ENCODE results near the gene CCDC190. TPM values are rescaled to one million over a fixed set of nuclear protein-coding genes. Genes with fewer than 3 reads are reported as not detected.

The CCDC190 gene
- total and polyA plus RNA-seq, 8 donors = 0.22 to 2.1 (median 0.65) TPM

- no peak for TF ChIP-seq CTCF (IDR thresholded peaks at IDR 0.05)
- Histone ChIP-seq H3K27me3 (no peaks in the 10 kb centered on the region), H3K36me3 (no peaks in the 10 kb centered on the region), H3K27ac (no peak overlapping the region), H3K9me3 (no peaks in the 10 kb centered on the region), H3K4me3 (no peak overlapping the region), H3K4me1 (no peaks in the 10 kb centered on the region)
- intact Hi-C loops (cut with DNase I) = loop anchor here in 1 of 2 donors (10.0 kb wide), 1 partner anchor 319 kb away; no protein-coding TSS in a partner anchor
- peak; percentile 22 for ATAC-seq
- DNase-seq = no peak
Observed at GRCh38 chr1:162856260-162856659, 4.7 kb downstream of the CCDC190 start.

GRCh38 chr1:162855461-162856150 lies 5.4 kb downstream of the CCDC190 start:
- no peak for DNase-seq
- intact Hi-C loops (cut with DNase I) = loop anchor here in 1 of 2 donors (10.0 kb wide), 1 partner anchor 319 kb away; no protein-coding TSS in a partner anchor
- no peak for TF ChIP-seq CTCF (IDR thresholded peaks at IDR 0.05)
- no peak overlapping the region for H3K27ac ChIP-seq
- no peaks in the 10 kb centered on the region for H3K9me3 ChIP-seq
- ATAC-seq = no peak
- no peaks in the 10 kb centered on the region for H3K4me1 ChIP-seq
- no peaks in the 10 kb centered on the region for H3K36me3 ChIP-seq
- no peaks in the 10 kb centered on the region for H3K27me3 ChIP-seq
- H3K4me3 ChIP-seq = no peak overlapping the region

- peak; percentile 58 to 59 for TF ChIP-seq CTCF (IDR thresholded peaks at IDR 0.05)
- intact Hi-C loops (cut with DNase I) = loop anchor here in 1 of 2 donors (5.0 to 10.0 kb wide), 2 partner anchors 320 to 463 kb away; no protein-coding TSS in a partner anchor
- Histone ChIP-seq H3K4me3 (no peak overlapping the region), H3K27ac (no peak overlapping the region), H3K4me1 (no peaks in the 10 kb centered on the region), H3K36me3 (no peaks in the 10 kb centered on the region), H3K9me3 (no peaks in the 10 kb centered on the region), H3K27me3 (no peaks in the 10 kb centered on the region)
- peak; percentile 88 for ATAC-seq
- DNase-seq = peak in 3 of 4 donors; percentile 36 to 63 (median 52)
Observed at GRCh38 chr1:162854245-162854882, 6.6 kb downstream of the CCDC190 start.

GRCh38 chr1:162851341-162851740 lies 9.6 kb downstream of the CCDC190 start:
- intact Hi-C loops (cut with DNase I) = loop anchor here in 1 of 2 donors (5.0 to 10.0 kb wide), 2 partner anchors 323 to 466 kb away; no protein-coding TSS in a partner anchor
- Histone ChIP-seq H3K9me3 (no peaks in the 10 kb centered on the region), H3K27me3 (no peaks in the 10 kb centered on the region), H3K36me3 (no peaks in the 10 kb centered on the region), H3K4me3 (no peak overlapping the region), H3K4me1 (no peaks in the 10 kb centered on the region), H3K27ac (no peak overlapping the region)
- ATAC-seq (no peak), DNase-seq (no peak)
- no peak for TF ChIP-seq CTCF (IDR thresholded peaks at IDR 0.05)

GRCh38 chr1:162849711-162850110 lies 11.3 kb downstream of the CCDC190 start:
- ATAC-seq (no peak), DNase-seq (no peak)
- no peak overlapping the region for H3K27ac ChIP-seq
- no peaks in the 10 kb centered on the region for H3K9me3 ChIP-seq
- no peak for TF ChIP-seq CTCF (IDR thresholded peaks at IDR 0.05)
- H3K4me3 ChIP-seq = no peak overlapping the region
- no peaks in the 10 kb centered on the region for H3K36me3 ChIP-seq
- no peaks in the 10 kb centered on the region for H3K27me3 ChIP-seq
- intact Hi-C loops (cut with DNase I) = loop anchor here in 1 of 2 donors (5.0 to 10.0 kb wide), 2 partner anchors 325 to 468 kb away; no protein-coding TSS in a partner anchor
- no peaks in the 10 kb centered on the region for H3K4me1 ChIP-seq

Data from left lung (tissue), 10 donors.